HG03135 (cell line): ENCODE data around the gene RPS6KA3.

Experiments
- ATAC-seq: cut with Tn5 transposase; IDR thresholded peaks from one replicate; pipeline ENCODE4 v1.9.1; 2021; ENCODE audit warnings: mild to moderate bottlenecking, moderate library complexity; ENCODE audit not compliant: unreplicated experiment

Gene RPS6KA3

GRCh38 chrX:20266810-20267606, at the start of gene RPS6KA3:
Gene RPS6KA3, minus strand, starts transcription at chrX:20266909. Its CDS starts 277 bp downstream, at chrX:20266632.
- ATAC-seq: peak; percentile 75

- ATAC-seq: peak; percentile 83
Measured at GRCh38 chrX:20315140-20315539, 48.4 kb upstream of the RPS6KA3 start.

GRCh38 chrX:20313899-20314298, 47.2 kb upstream of the RPS6KA3 start:
- ATAC-seq: no peak

- no peak for ATAC-seq
Measured at GRCh38 chrX:20312018-20312417, 45.3 kb upstream of the RPS6KA3 start.

- ATAC-seq: no peak
Measured at GRCh38 chrX:20311505-20311904, 44.8 kb upstream of the RPS6KA3 start.

- no peak for ATAC-seq
Measured at GRCh38 chrX:20309806-20310205, 43.1 kb upstream of the RPS6KA3 start.

- ATAC-seq: no peak
Measured at GRCh38 chrX:20306668-20307067, 40.0 kb upstream of the RPS6KA3 start.

GRCh38 chrX:20300822-20301221, 34.1 kb upstream of the RPS6KA3 start:
- ATAC-seq: no peak

GRCh38 chrX:20294957-20295356, 28.2 kb upstream of the RPS6KA3 start:
- no peak for ATAC-seq

GRCh38 chrX:20294284-20294683, 27.6 kb upstream of the RPS6KA3 start:
- no peak for ATAC-seq

- ATAC-seq: no peak
Measured at GRCh38 chrX:20285511-20285910, 18.8 kb upstream of the RPS6KA3 start.

GRCh38 chrX:20284992-20285391, 18.3 kb upstream of the RPS6KA3 start:
- ATAC-seq: no peak

GRCh38 chrX:20284444-20284843, 17.7 kb upstream of the RPS6KA3 start:
- no peak for ATAC-seq

- no peak for ATAC-seq
Measured at GRCh38 chrX:20280938-20281337, 14.2 kb upstream of the RPS6KA3 start.

- ATAC-seq: no peak
Measured at GRCh38 chrX:20274121-20274520, 7.4 kb upstream of the RPS6KA3 start.

GRCh38 chrX:20271730-20272129, 5.0 kb upstream of the RPS6KA3 start:
- ATAC-seq: no peak

GRCh38 chrX:20271186-20271585, 4.5 kb upstream of the RPS6KA3 start:
- no peak for ATAC-seq

- ATAC-seq: no peak
Measured at GRCh38 chrX:20270562-20270890, 3.8 kb upstream of the RPS6KA3 start.

GRCh38 chrX:20269848-20270561, 3.3 kb upstream of the RPS6KA3 start:
- no peak for ATAC-seq

- no peak for ATAC-seq
Measured at GRCh38 chrX:20267931-20268701, 1.4 kb upstream of the RPS6KA3 start.

GRCh38 chrX:20267607-20267930, 860 bp upstream of the RPS6KA3 start:
- ATAC-seq: no peak
